Measurements from ENCODE around the gene DPCD.
"Not testable (repeated sequence)": the region's sequence is repeated elsewhere in the genome, so short reads cannot be mapped to it uniquely, and the experiment has no call there.

DPCD gene

GRCh38 chr10:101585841-101586240 lies 2.3 kb upstream of the DPCD start:
- no peak for DNase-seq (ENCODE audit: low read depth in 2 of 2)

GRCh38 chr10:101588879-101589278 lies 758 bp downstream of the DPCD start:
- no peak for DNase-seq (ENCODE audit: low read depth in 2 of 2)

GRCh38 chr10:101593331-101593730 lies 5.2 kb downstream of the DPCD start:
- not testable (repeated sequence) for DNase-seq (ENCODE audit: low read depth in 2 of 2)

GRCh38 chr10:101595591-101596433 lies 7.7 kb downstream of the DPCD start:
- DNase-seq (ENCODE audit: low read depth in 2 of 2): no peak

GRCh38 chr10:101597091-101597900 lies 9.2 kb downstream of the DPCD start:
- no peak for DNase-seq (ENCODE audit: low read depth in 2 of 2)

- no peak for DNase-seq (ENCODE audit: low read depth in 2 of 2)
These were observed 13.4 kb downstream of the DPCD start for GRCh38 chr10:101601541-101601940.

- DNase-seq (ENCODE audit: low read depth in 2 of 2): peak in 1 of 2 donors; percentile 6
These were observed 14.8 kb downstream of the DPCD start for GRCh38 chr10:101602761-101603398.

- DNase-seq (ENCODE audit: low read depth in 2 of 2): no peak
These were observed 19.0 kb downstream of the DPCD start for GRCh38 chr10:101607124-101607523.

- DNase-seq (ENCODE audit: low read depth in 2 of 2): no peak
These were observed 21.4 kb downstream of the DPCD start for GRCh38 chr10:101609481-101609880.

- DNase-seq (ENCODE audit: low read depth in 2 of 2): no peak
These were observed 23.2 kb downstream of the DPCD start for GRCh38 chr10:101611096-101611905.

- no peak for DNase-seq (ENCODE audit: low read depth in 2 of 2)
These were observed 24.0 kb downstream of the DPCD start for GRCh38 chr10:101612086-101612485.

- no peak for DNase-seq (ENCODE audit: low read depth in 2 of 2)
These were observed 24.8 kb downstream of the DPCD start for GRCh38 chr10:101612872-101613271.

- DNase-seq (ENCODE audit: low read depth in 2 of 2): no peak
These were observed 25.5 kb downstream of the DPCD start for GRCh38 chr10:101613646-101614045.

- DNase-seq (ENCODE audit: low read depth in 2 of 2): no peak
These were observed 26.8 kb downstream of the DPCD start for GRCh38 chr10:101614663-101615524.

- no peak for DNase-seq (ENCODE audit: low read depth in 2 of 2)
These were observed 27.5 kb downstream of the DPCD start for GRCh38 chr10:101615525-101616116.

GRCh38 chr10:101616415-101617101 lies 28.4 kb downstream of the DPCD start:
- DNase-seq (ENCODE audit: low read depth in 2 of 2): no peak

- no peak for DNase-seq (ENCODE audit: low read depth in 2 of 2)
These were observed 29.1 kb downstream of the DPCD start for GRCh38 chr10:101617102-101617823.

GRCh38 chr10:101617824-101618568 lies 29.9 kb downstream of the DPCD start:
- no peak for DNase-seq (ENCODE audit: low read depth in 2 of 2)
